OCI-LY7 (cell line): ENCODE results near the gene FEM1A. TPM values are rescaled to one million over a fixed set of nuclear protein-coding genes. Genes with fewer than 3 reads are reported as not detected.
"Not testable (repeated sequence)": the region's sequence is repeated elsewhere in the genome, so short reads cannot be mapped to it uniquely, and the experiment has no call there.

Source experiments
- BruUV-seq: library from RNA; stranded (reverse); fragments of 400-500 nt; replicated peaks from 2 replicates; lab custom pipeline; 2021; lab: Mats Ljungman, UMichigan
- CTCF ChIA-PET: fragments of 300-600 bp; sonication (Branson Sonifier 250); formaldehyde crosslinking; loops from one replicate; lab custom pipeline; 2022; ENCODE audit warnings: antibody characterized with exemption; ENCODE audit not compliant: unreplicated experiment; lab: Charles Lee
- POLR2A ChIA-PET: fragments of 300-600 bp; sonication (Branson Sonifier 250); formaldehyde crosslinking; loops from one replicate; lab custom pipeline; 2022; ENCODE audit warnings: antibody characterized with exemption; lab: Charles Lee
- DNase-seq: peaks from one replicate; pipeline ENCODE4 v3.0.0-alpha.2; 2015; ENCODE audit warnings: low spot score
- H2AFZ ChIP-seq: fragments of 200-600 bp; sonication (generic), shearing (Covaris generic); 2 replicates; pipeline ENCODE4 v1.6.1; 2014; ENCODE audit warnings: mild to moderate bottlenecking, antibody characterized with exemption, low read length, moderate library complexity
- H3K27ac ChIP-seq: fragments of 200-600 bp; sonication (generic); 2 replicates; pipeline ENCODE4 v1.5.1; 2014; ENCODE audit warnings: mixed run types, low read depth, mild to moderate bottlenecking, moderate library complexity, low read length, inconsistent platforms; ENCODE audit not compliant: poor library complexity, severe bottlenecking
- H3K36me3 ChIP-seq: fragments of 200-600 bp; sonication (generic); 2 replicates; pipeline ENCODE4 v1.6.1; 2014; ENCODE audit warnings: mild to moderate bottlenecking, antibody characterized with exemption, low read length, moderate library complexity, mixed read lengths; ENCODE audit not compliant: insufficient read depth
- H3K4me1 ChIP-seq: fragments of 200-600 bp; sonication (generic); 2 replicates; pipeline ENCODE4 v1.5.1; 2014; ENCODE audit warnings: mild to moderate bottlenecking, low read length; ENCODE audit not compliant: insufficient read depth, poor library complexity, severe bottlenecking
- H3K4me2 ChIP-seq: fragments of 200-600 bp; sonication (generic); 2 replicates; pipeline ENCODE4 v1.6.1; 2014; ENCODE audit warnings: mild to moderate bottlenecking, low read length
- H3K4me3 ChIP-seq: fragments of 200-600 bp; sonication (generic); 2 replicates; pipeline ENCODE4 v1.5.1; 2014; ENCODE audit warnings: mild to moderate bottlenecking, low read depth, low read length; ENCODE audit not compliant: poor library complexity, severe bottlenecking
- H3K79me2 ChIP-seq: fragments of 200-600 bp; sonication (generic); 2 replicates; pipeline ENCODE4 v1.6.1; 2016; ENCODE audit warnings: low read depth, mild to moderate bottlenecking, low read length, moderate library complexity, mixed read lengths; ENCODE audit not compliant: insufficient read depth
- H3K9me2 ChIP-seq: fragments of 200-600 bp; sonication (generic); 2 replicates; pipeline ENCODE4 v1.6.1; 2016; ENCODE audit warnings: mild to moderate bottlenecking, low read length, mixed read lengths; ENCODE audit not compliant: insufficient read depth
- H3K9me3 ChIP-seq: fragments of 200-600 bp; sonication (generic); 2 replicates; pipeline ENCODE4 v1.6.1; 2014; ENCODE audit warnings: mild to moderate bottlenecking, mixed run types, low read length, mixed read lengths
- H4K20me1 ChIP-seq: fragments of 200-600 bp; sonication (generic); 2 replicates; pipeline ENCODE4 v1.6.1; 2014; ENCODE audit warnings: mild to moderate bottlenecking, antibody characterized with exemption, low read length, moderate library complexity, mixed read lengths; ENCODE audit not compliant: insufficient read depth
- EZH2phosphoT487 ChIP-seq: fragments of 200-600 bp; sonication (generic); IDR thresholded peaks from 2 replicates; pipeline ENCODE4 v1.6.1; 2018; ENCODE audit warnings: low read depth, borderline replicate concordance, mild to moderate bottlenecking, mixed run types, antibody characterized with exemption, low read length, moderate library complexity, mixed read lengths
- intact Hi-C: fragments of 100-400 bp; cut with micrococcal nuclease; formaldehyde crosslinking; loops from one replicate; pipeline ENCODE4 v1.10.0; 2022; ENCODE audit not compliant: unreplicated experiment
- total RNA-seq, 2 experiments: library from RNA; depleted of rRNA in 1 of 2; stranded (reverse); fragments of >200 nt in 1 of 2; shearing (Covaris generic) in 1 of 2; gene quantifications; 2 replicates each; pipeline ENCODE4 v1.2.3, GENCODE V29; 2014 to 2022
- TF ChIP-seq, protein P1 (sequence below): fragments of 200-600 bp; sonication (generic); conservative IDR thresholded peaks from 2 replicates; pipeline ENCODE4 v1.5.1; 2014; ENCODE audit warnings: mild to moderate bottlenecking, antibody characterized with exemption, low read length, moderate library complexity, mixed read lengths

FEM1A gene
- total RNA-seq, 2 experiments from 2014 or later: 15.8 to 17.5 TPM

DNA sequence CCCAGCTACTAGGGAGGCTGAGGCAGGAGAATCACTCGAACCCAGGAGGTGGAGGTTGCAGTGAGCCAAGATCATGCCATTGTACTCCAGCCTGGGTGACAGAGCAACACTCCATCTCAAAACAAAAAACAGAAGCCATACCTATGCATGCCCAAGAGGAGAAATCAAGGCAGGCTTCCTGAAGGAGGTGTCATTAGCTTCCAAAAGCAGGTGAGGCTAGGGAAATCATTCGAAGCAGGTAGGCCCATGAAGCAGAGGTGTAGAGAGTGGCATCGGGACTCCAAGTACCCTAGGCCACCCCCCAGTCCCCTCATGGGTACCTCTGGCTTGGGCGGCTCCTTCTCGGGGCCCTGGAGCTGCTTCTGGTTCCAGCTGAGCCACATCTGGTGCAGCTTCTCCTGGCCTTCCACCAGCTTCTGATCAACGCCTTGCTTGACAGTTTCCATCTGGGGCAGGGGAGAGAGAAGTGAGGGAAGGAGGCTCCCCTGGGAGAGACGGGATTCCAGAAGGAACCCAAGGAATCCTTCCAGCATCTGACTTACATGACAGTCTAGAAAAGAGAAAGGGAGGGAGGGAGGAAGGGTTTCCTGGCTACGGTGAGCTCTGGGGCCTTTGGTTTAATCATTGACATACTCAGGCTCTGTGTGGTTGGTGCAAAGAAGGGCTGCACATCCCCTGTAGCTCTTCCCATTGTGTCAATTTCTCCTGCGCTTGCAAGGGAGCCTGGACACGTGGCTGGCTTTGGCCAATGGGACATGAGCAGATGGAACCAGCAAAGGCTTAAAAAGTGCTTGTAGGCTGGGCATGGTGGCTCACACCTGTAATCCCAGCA lies 53.0 kb downstream of the FEM1A start:
- H3K4me2 ChIP-seq: no peak overlapping the region
- no TSS peak for BruUV-seq
- CTCF ChIA-PET: no interaction called here
- peaks cover 38% of the 10 kb centered on the region for H3K4me1 ChIP-seq
- H3K36me3 ChIP-seq: peaks cover 89% of the 10 kb centered on the region
- no peaks in the 10 kb centered on the region for H3K9me3 ChIP-seq
- intact Hi-C loops: no loop called here
- peak overlapping the region; percentile 3 for H3K27ac ChIP-seq
- no peak for DNase-seq
- POLR2A ChIA-PET: no interaction called here
- H4K20me1 ChIP-seq: no peaks in the 10 kb centered on the region
- H3K4me3 ChIP-seq: no peak overlapping the region
- no peak for TF ChIP-seq EZH2phosphoT487
- TF ChIP-seq, protein P1, sequence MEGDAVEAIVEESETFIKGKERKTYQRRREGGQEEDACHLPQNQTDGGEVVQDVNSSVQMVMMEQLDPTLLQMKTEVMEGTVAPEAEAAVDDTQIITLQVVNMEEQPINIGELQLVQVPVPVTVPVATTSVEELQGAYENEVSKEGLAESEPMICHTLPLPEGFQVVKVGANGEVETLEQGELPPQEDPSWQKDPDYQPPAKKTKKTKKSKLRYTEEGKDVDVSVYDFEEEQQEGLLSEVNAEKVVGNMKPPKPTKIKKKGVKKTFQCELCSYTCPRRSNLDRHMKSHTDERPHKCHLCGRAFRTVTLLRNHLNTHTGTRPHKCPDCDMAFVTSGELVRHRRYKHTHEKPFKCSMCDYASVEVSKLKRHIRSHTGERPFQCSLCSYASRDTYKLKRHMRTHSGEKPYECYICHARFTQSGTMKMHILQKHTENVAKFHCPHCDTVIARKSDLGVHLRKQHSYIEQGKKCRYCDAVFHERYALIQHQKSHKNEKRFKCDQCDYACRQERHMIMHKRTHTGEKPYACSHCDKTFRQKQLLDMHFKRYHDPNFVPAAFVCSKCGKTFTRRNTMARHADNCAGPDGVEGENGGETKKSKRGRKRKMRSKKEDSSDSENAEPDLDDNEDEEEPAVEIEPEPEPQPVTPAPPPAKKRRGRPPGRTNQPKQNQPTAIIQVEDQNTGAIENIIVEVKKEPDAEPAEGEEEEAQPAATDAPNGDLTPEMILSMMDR: no peak
- no peaks in the 10 kb centered on the region for H3K9me2 ChIP-seq
- no peaks in the 10 kb centered on the region for H3K79me2 ChIP-seq
- no peak overlapping the region for H2AFZ ChIP-seq

DNA sequence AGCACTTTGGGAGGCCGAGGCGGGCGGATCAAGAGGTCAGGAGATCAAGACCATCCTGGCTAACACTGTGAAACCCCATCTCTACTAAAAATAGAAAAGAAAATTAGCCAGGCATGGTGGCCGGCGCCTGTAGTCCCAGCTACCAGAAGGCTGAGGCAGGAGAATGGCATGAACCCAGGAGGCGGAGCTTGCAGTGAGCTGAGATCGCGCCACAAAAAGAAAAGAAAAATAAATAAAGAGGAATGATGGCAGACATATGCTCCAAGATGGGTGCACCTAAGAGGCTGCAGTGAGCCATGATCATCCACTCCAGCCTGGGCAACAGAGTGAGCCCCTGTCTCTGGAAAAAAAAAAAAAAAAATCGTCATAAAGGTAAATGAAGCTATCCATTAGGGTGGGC lies 54.4 kb downstream of the FEM1A start:
- peak overlapping the region; percentile 19 for H3K27ac ChIP-seq
- peaks cover 45% of the 10 kb centered on the region for H3K4me1 ChIP-seq
- H3K9me2 ChIP-seq, H3K4me3 ChIP-seq, H4K20me1 ChIP-seq, CTCF ChIA-PET, DNase-seq, H2AFZ ChIP-seq, intact Hi-C loops, BruUV-seq, H3K9me3 ChIP-seq, H3K4me2 ChIP-seq, POLR2A ChIA-PET, H3K79me2 ChIP-seq: not testable (repeated sequence)
- peaks cover 82% of the 10 kb centered on the region for H3K36me3 ChIP-seq

- ChIA-PET POLR2A (interaction anchor here (1.0 kb wide), 1 partner anchor 38 kb away, joined by 3 read pairs; no protein-coding TSS in a partner anchor), CTCF (interaction anchor here (0.6 kb wide), 1 partner anchor 17 kb away, joined by 3 read pairs; no protein-coding TSS in a partner anchor)
- H3K27ac ChIP-seq: peak overlapping the region; percentile 91
- no peak overlapping the region for H3K4me3 ChIP-seq
- peaks cover 4% of the 10 kb centered on the region; the same call in 1 of the 2 replicates for H3K79me2 ChIP-seq
- intact Hi-C loops: no loop called here
- peaks cover 49% of the 10 kb centered on the region for H3K4me1 ChIP-seq
- no peaks in the 10 kb centered on the region for H3K9me2 ChIP-seq
- BruUV-seq: no TSS peak
- no peak overlapping the region for H3K4me2 ChIP-seq
- TF ChIP-seq, protein P1: no peak
- no peak for TF ChIP-seq EZH2phosphoT487
- peaks cover 79% of the 10 kb centered on the region for H3K36me3 ChIP-seq
- no peak for DNase-seq
- no peaks in the 10 kb centered on the region for H3K9me3 ChIP-seq
- no peak overlapping the region for H2AFZ ChIP-seq
- H4K20me1 ChIP-seq: no peaks in the 10 kb centered on the region
Measured at GRCh38 chr19:4847190-4847973, 55.8 kb downstream of the FEM1A start.
